Large intestine (tissue), 3 donors: Measurements from ENCODE around the gene ZCCHC7. TPM values are rescaled to one million over a fixed set of nuclear protein-coding genes. Genes with fewer than 3 reads are reported as not detected.
A peak's percentile ranks its signal among the peaks of the same experiment; 100 is the strongest.
"Not testable (repeated sequence)": the region's sequence is repeated elsewhere in the genome, so short reads cannot be mapped to it uniquely, and the experiment has no call there.

Source experiments
- DNase-seq, 2 donors: peaks; one replicate each; pipeline versions ENCODE4 v3.0.0 to v3.0.0-alpha.2; 2013
- H3K27ac ChIP-seq: one replicate; pipeline ENCODE4 v1.5.1; 2013; ENCODE audit warnings: low read length
- H3K27me3 ChIP-seq: 2 replicates; pipeline ENCODE4 v1.6.1; 2013; ENCODE audit warnings: low read length; ENCODE audit not compliant: control insufficient read depth, insufficient read depth
- H3K36me3 ChIP-seq: 2 replicates; pipeline ENCODE4 v1.6.1; 2013; ENCODE audit warnings: low read length; ENCODE audit not compliant: control insufficient read depth, insufficient read depth
- H3K4me1 ChIP-seq: one replicate; pipeline ENCODE4 v1.6.1; 2013; ENCODE audit warnings: low read length; ENCODE audit not compliant: control insufficient read depth, insufficient read depth
- H3K4me3 ChIP-seq: one replicate; pipeline ENCODE4 v1.5.1; 2013; ENCODE audit warnings: low read length
- H3K9me3 ChIP-seq: one replicate; pipeline ENCODE4 v1.6.1; 2013; ENCODE audit warnings: mild to moderate bottlenecking, low read depth, low read length, moderate library complexity; ENCODE audit not compliant: control insufficient read depth
- WGBS: methylation state at CpG from one replicate; pipeline ENCODE4 v1.1.5; 2013; ENCODE audit warnings: low lambda C conversion rate; ENCODE audit not compliant: insufficient coverage; 5-methylcytosine and 5-hydroxymethylcytosine counted together
- polyA plus RNA-seq: library from polyadenylated mRNA; unstranded; fragments of 120-200 nt; gene quantifications from one replicate; pipeline ENCODE4 v1.2.1, GENCODE V29; 2013

The ZCCHC7 gene
- polyA plus RNA-seq, 1 donor, result 15.0 TPM

DNA sequence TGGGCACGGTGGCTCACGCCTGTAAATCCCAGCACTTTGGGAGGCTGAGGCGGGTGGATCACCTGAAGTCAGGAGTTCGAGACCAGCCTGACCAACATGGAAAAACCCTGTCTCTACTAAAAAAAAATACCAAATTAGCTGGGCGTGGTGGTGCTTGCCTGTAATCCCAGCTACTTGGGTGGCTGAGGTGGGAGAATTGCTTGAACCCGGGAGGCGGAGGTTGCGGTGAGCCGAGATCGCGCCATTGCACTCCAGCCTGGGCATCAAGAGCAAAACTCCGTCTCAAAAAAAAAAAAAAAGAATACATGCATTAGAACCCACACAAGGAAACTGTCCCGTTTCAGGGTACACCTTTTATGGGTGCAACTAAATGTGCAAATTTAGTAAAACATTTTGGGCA lies 70.4 kb downstream of the ZCCHC7 start:
- H3K4me3 ChIP-seq, H3K27ac ChIP-seq, H3K27me3 ChIP-seq, H3K9me3 ChIP-seq, DNase-seq, H3K36me3 ChIP-seq, H3K4me1 ChIP-seq: not testable (repeated sequence)
- no CpG with 5 or more reads among the region's 13 CpGs for WGBS

DNA sequence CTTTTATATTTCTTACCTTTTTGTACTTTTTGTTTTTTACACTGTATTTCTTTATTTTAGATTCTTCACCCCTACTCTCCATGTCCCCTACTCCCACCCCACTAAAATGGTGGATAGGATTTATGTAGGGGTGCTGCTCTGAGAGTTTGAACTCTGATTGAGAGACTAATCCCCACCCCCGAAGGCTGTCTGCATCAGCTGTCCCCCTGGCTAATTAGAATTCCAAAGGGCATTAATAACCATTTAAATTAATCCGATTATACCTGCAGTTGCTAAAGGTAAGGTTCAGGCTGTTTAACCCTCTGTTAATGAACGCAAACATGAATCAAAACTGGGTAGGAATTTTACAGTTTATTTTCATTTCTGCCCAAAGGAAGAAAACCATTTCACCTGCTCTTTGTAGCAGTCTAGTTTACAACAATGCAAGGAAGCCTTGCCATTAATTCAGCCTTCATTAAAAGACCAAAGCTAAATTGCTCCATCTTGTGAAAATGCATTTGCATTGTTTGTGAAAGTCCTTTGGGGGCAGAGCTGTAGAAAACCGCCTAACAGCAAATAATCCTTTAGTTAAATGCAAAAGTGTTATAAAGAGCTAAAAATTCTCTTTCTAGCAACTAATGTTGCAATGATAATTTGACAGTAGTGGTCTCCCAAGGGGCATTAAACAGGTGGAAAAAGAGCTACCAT lies 71.2 kb downstream of the ZCCHC7 start:
- no peak overlapping the region for H3K4me3 ChIP-seq
- no peaks in the 10 kb centered on the region for H3K27me3 ChIP-seq
- no CpG with 5 or more reads among the region's 4 CpGs for WGBS

DNA sequence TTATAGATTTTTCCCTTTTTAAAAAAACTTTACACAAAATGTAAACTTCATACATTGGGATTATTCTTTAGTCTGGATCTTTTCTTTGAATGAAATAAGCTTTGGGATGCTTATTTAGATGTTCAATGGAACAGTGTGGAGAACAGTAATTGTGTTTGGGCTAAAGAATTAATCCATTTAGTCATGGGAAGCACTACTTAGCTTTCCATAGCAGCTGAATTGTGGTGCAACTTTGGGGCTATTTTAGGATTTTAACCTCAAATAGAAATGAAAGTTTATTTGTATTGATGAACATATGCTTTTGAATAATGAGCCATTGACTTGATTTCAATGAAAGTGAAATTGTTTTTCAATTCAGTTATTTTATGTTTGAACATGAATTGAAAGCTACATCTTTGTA lies 72.4 kb downstream of the ZCCHC7 start:
- Histone ChIP-seq H3K9me3 (no peaks in the 10 kb centered on the region), H3K27ac (no peak overlapping the region), H3K4me1 (no peaks in the 10 kb centered on the region), H3K4me3 (no peak overlapping the region), H3K27me3 (no peaks in the 10 kb centered on the region), H3K36me3 (peaks cover 3% of the 10 kb centered on the region)
- no peak for DNase-seq

More for the DNA sequence above, 71.2 kb downstream of the ZCCHC7 start:
- no peaks in the 10 kb centered on the region for H3K4me1 ChIP-seq
- H3K36me3 ChIP-seq, result peaks cover 3% of the 10 kb centered on the region
- H3K9me3 ChIP-seq, result no peaks in the 10 kb centered on the region
- H3K27ac ChIP-seq, result no peak overlapping the region
- no peak for DNase-seq

DNA sequence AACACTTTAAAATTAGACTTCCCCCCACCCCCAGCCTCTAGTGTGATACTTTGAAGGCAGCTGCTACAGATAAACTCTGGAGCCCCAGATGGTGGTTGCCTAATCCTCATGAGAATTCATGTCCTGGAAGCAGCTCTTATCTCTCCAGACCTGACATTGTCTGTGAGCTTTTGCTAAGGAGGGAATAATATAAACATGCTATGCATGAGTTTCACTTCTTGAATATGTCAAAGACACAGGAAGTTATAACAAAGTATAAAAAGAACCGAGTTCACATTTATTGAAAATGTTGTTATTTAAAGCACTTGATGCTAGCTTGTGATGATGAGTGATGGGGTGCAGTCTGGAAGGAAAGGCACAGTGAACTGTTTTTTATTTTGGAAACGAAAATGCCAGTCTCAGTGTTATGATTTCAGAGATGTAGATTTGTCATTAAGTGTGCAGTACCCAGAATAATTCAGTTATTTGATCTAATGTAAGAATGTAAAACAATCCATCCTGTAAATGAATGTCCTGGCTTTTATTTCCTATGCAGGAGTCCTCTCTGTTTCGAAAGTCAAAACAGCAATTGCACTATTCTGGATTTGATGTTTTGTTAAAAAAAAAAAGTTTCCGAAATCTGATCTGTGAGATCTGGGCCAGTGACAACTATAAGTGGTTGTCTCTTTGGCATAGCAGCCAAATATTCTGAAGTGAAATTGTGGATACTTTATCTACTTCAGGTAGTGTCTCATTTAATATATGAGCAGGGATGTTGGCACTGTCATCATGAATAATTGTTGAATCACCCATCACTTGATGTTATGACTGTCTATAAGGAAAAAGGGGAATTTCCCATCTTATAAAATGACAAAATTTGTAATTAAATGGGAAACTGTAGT lies 77.0 kb downstream of the ZCCHC7 start:
- Histone ChIP-seq H3K36me3 (no peaks in the 10 kb centered on the region), H3K4me3 (no peak overlapping the region), H3K9me3 (no peaks in the 10 kb centered on the region), H3K4me1 (no peaks in the 10 kb centered on the region), H3K27ac (no peak overlapping the region), H3K27me3 (no peaks in the 10 kb centered on the region)
- WGBS, result 77% methylated on average over 4 of the region's 4 CpGs
- DNase-seq, result peak; percentile 9 to 12

DNA sequence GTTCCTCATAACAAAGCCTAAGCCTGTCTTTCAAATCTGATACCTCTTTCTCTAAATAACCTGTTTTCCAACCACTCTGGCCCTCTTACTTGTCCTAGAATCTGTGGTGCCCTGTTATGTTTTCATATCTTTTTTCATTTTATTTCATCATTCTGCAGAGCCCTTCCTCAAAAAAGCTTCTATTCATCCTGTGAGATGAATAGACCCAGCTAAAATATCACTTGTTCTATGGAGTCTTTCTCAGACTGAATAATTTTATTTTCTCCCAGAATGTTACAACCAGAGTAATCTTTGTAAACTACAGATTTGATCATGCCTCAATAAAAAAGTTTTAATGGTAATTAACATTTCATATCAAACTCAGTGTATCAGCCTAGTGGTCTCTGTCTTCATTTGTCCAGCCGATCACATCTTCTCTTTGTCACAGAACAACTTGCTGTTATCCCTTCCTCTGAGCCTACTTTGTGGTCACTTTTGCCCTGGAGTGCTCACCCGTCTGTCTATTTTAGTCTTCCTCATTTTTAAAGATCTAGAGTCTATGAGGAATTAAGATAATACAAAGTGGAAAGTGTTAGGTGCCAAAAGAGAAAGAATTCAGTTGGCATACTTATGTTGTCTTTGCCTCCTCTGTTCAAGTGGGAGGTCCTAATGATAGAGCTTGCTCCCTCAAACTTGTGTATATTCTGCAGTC lies 77.8 kb downstream of the ZCCHC7 start:
- 93% methylated on average over 2 of the region's 2 CpGs for WGBS
- no peak overlapping the region for H3K27ac ChIP-seq

DNA sequence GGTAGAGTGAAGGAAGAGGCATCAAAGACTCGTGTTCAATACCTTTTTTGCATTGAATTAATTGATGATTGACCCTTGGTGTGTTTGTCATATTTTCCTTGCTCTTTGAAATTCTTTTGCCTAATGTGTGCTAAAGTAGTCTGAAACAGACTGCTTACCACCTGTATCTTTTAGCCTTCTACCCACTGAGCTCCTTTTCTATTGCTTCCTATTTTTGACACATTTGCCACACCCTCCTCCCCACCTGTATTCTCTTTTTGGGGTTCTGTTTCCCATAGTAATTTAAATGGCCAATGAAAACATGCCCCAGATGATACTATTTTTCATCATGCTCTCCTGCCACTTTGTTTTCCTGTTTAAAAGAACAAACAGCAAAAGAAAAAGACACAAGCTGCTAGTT lies 78.5 kb downstream of the ZCCHC7 start:
- Histone ChIP-seq H3K36me3 (peaks cover 3% of the 10 kb centered on the region), H3K9me3 (no peaks in the 10 kb centered on the region), H3K4me1 (no peaks in the 10 kb centered on the region), H3K27ac (no peak overlapping the region), H3K4me3 (no peak overlapping the region), H3K27me3 (no peaks in the 10 kb centered on the region)
- 100% methylated on average over 1 of the region's 1 CpG for WGBS
- no peak for DNase-seq

More for the DNA sequence above, 77.8 kb downstream of the ZCCHC7 start:
- Histone ChIP-seq H3K36me3 (peaks cover 3% of the 10 kb centered on the region), H3K9me3 (no peaks in the 10 kb centered on the region), H3K4me1 (no peaks in the 10 kb centered on the region), H3K27me3 (no peaks in the 10 kb centered on the region), H3K4me3 (no peak overlapping the region)
- DNase-seq, result no peak

DNA sequence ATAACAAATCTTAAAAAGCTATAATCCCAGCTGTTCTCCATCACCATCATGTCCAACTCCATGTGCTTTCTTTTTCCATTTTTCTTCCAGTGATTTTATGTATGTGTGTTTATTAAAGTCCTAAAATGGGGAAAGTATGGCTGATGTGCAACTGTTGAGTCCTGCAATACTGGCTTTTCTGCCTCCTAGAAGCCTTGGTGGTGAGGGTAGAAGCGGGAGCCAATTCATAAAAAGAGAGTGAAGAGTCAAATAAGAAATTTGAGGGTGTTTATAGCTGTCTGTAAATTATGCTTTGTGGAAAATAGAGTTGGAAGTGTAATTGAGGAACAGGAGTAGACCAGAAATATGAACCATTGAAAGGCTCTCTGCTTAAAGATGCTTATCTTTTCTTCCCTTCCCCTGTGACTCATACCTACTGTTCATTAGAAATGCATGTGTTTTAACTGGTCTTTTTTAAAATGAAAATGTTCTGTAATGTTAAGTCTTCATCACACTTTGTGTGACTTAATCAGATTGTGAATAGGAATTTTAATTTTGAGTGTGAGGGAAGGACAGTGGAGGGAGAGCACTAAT lies 80.1 kb downstream of the ZCCHC7 start:
- no peaks in the 10 kb centered on the region for H3K27me3 ChIP-seq
- DNase-seq, result no peak
- H3K4me3 ChIP-seq, result no peak overlapping the region
- no peak overlapping the region for H3K27ac ChIP-seq
- peaks cover 3% of the 10 kb centered on the region for H3K36me3 ChIP-seq
- no peaks in the 10 kb centered on the region for H3K9me3 ChIP-seq
- H3K4me1 ChIP-seq, result no peaks in the 10 kb centered on the region
- 100% methylated on average over 1 of the region's 1 CpG for WGBS

DNA sequence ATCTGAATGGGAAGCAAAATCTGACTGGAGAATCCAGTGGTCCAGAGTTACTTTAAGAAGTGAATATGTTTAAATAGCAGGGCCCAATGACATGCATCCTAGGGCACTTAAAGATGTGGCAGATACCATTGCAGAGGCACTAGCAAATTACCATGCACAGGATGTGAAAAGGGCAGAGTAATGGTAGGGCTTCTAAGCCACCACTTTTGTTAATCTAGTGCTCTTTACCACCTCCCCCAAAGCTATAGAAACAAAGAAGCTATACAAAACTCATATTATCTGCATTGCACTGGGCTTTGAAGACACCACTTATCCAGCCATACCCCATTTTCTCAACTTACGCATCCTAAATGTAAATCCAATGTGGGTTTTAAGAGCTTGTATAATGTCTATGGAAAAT lies 81.2 kb downstream of the ZCCHC7 start:
- DNase-seq, result no peak
- WGBS, result no CpG with 5 or more reads among the region's 1 CpG
- peaks cover 5% of the 10 kb centered on the region for H3K36me3 ChIP-seq
- H3K9me3 ChIP-seq, result no peaks in the 10 kb centered on the region
- H3K27me3 ChIP-seq, result no peaks in the 10 kb centered on the region
- H3K4me1 ChIP-seq, result no peaks in the 10 kb centered on the region
- H3K27ac ChIP-seq, result no peak overlapping the region
- no peak overlapping the region for H3K4me3 ChIP-seq

DNA sequence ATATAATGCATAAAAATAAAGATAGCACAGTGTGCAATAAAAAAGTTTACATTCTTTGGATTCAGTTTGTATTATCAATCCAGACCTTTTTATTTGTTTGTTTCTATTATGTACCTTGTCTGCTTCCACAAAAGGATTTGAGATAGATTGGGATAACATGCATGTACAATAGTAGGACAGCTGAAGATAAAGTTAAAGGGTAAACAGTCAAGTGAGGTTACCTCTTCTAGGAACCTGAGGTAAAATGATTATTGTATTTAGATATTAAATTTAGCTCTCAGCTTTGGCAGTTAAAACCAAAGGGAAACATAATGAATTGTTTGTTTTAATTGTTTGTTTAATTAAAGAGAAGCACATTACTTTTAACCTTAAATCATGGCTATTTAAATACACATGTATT lies 81.7 kb downstream of the ZCCHC7 start:
- no peak for DNase-seq
- Histone ChIP-seq H3K36me3 (peaks cover 5% of the 10 kb centered on the region), H3K27ac (no peak overlapping the region)

DNA sequence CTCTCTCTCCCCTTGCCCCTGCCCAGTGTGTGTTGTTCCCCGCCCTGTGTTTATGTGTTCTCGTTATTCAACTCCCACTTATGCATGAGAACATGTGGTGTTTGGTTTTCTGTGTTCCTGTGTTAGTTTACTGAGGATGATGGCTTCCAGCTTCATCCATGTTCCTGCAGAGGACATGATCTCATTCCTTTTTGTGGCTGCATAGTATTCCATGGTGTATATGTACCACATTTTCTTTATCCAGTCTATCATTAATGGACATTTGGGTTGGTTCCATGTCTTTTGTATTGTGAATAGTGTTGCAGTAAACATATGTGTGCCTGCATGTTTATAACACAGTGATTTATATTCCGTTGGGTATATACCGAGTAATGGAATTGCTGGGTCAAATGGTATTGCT lies 83.1 kb downstream of the ZCCHC7 start:
- not testable (repeated sequence) for H3K4me3 ChIP-seq, H3K36me3 ChIP-seq, H3K4me1 ChIP-seq, DNase-seq, H3K9me3 ChIP-seq, H3K27me3 ChIP-seq, H3K27ac ChIP-seq
- WGBS, result no CpG with 5 or more reads among the region's 4 CpGs

More for the DNA sequence above, 81.7 kb downstream of the ZCCHC7 start:
- no peaks in the 10 kb centered on the region for H3K9me3 ChIP-seq
- H3K27me3 ChIP-seq, result no peaks in the 10 kb centered on the region
- no peaks in the 10 kb centered on the region for H3K4me1 ChIP-seq
- no peak overlapping the region for H3K4me3 ChIP-seq
